CD4-positive, alpha-beta memory T cell (primary cell): ENCODE data around the gene PPP2R1A. TPM values are rescaled to one million over a fixed set of nuclear protein-coding genes. Genes with fewer than 3 reads are reported as not detected.

Experiments used
- CTCF ChIA-PET: fragments of 350-600 bp; sonication (Branson Sonifier 250); formaldehyde crosslinking; loops from one replicate; lab custom pipeline; 2021; ENCODE audit warnings: inconsistent platforms; ENCODE audit not compliant: partially characterized antibody; lab: Charles Lee
- POLR2A ChIA-PET: fragments of 350-600 bp; sonication (Branson Sonifier 250); formaldehyde crosslinking; loops from one replicate; lab custom pipeline; 2021; ENCODE audit not compliant: partially characterized antibody; lab: Charles Lee
- DNase-seq, 5 donors: peaks; one replicate each; pipeline versions ENCODE4 v3.0.0 to v3.0.0-alpha.2; 2020 to 2022; ENCODE audit warnings: mixed read lengths in 1 of 5
- H3K27ac ChIP-seq: one replicate; pipeline ENCODE4 v1.7.0; 2013; ENCODE audit warnings: low read depth, low read length
- H3K27me3 ChIP-seq: 2 replicates; pipeline ENCODE4 v1.7.0; 2013; ENCODE audit warnings: mild to moderate bottlenecking, low read length, moderate library complexity; ENCODE audit not compliant: insufficient read depth
- H3K36me3 ChIP-seq: 2 replicates; pipeline ENCODE4 v1.7.0; 2013; ENCODE audit warnings: mild to moderate bottlenecking, low read length, moderate library complexity; ENCODE audit not compliant: insufficient read depth
- H3K4me1 ChIP-seq: 2 replicates; pipeline ENCODE4 v1.7.0; 2013; ENCODE audit warnings: mild to moderate bottlenecking, low read length, moderate library complexity; ENCODE audit not compliant: insufficient read depth
- H3K4me3 ChIP-seq, 2 donors: one replicate each; pipeline ENCODE4 v1.7.0; 2013; ENCODE audit warnings: low read length in 2 of 2, mild to moderate bottlenecking in 1 of 2
- H3K9me3 ChIP-seq, 2 donors: one replicate each; pipeline ENCODE4 v1.7.0; 2013; ENCODE audit warnings: low read length in 2 of 2, control low read depth in 1 of 2; ENCODE audit not compliant: control insufficient read depth in 1 of 2
- H3K27ac Mint-ChIP-seq, 7 donors: one replicate each; pipeline ENCODE4 v1.8.0; 2020 to 2021; ENCODE audit warnings: mixed read lengths in 7 of 7, mild to moderate bottlenecking in 6 of 7, inconsistent platforms in 3 of 7, moderate library complexity in 3 of 7
- H3K27me3 Mint-ChIP-seq, 2 donors: one replicate each; pipeline ENCODE4 v1.8.0; 2020 to 2021; ENCODE audit warnings: mixed read lengths in 2 of 2
- H3K36me3 Mint-ChIP-seq, 2 donors: one replicate each; pipeline ENCODE4 v1.8.0; 2020 to 2021; ENCODE audit warnings: mixed read lengths in 2 of 2, inconsistent platforms in 1 of 2, mild to moderate bottlenecking in 1 of 2
- H3K4me1 Mint-ChIP-seq, 4 donors: one replicate each; pipeline ENCODE4 v1.8.0; 2020 to 2021; ENCODE audit warnings: mixed read lengths in 4 of 4, mild to moderate bottlenecking in 1 of 4
- H3K4me3 Mint-ChIP-seq, 8 donors: one replicate each; pipeline ENCODE4 v1.8.0; 2020 to 2021; ENCODE audit warnings: mixed read lengths in 8 of 8, mild to moderate bottlenecking in 7 of 8, moderate library complexity in 6 of 8, inconsistent platforms in 3 of 8
- H3K9me3 Mint-ChIP-seq, 8 donors: one replicate each; pipeline ENCODE4 v1.8.0; 2020 to 2021; ENCODE audit warnings: mixed read lengths in 8 of 8, mild to moderate bottlenecking in 5 of 8, inconsistent platforms in 3 of 8, moderate library complexity in 1 of 8
- intact Hi-C: fragments of 100-400 bp; cut with micrococcal nuclease; formaldehyde crosslinking; loops from one replicate; pipeline ENCODE4 v1.15.1; 2023
- polyA plus RNA-seq, 2 donors: library from polyadenylated mRNA; unstranded; fragments of 300-500 nt; fragmentation: Illumina TruSeq; gene quantifications; one replicate each; pipeline ENCODE4 v1.2.3, GENCODE V29; 2021
- total RNA-seq, 2 experiments: library from RNA; stranded (reverse); gene quantifications; one replicate each; pipeline ENCODE4 v1.2.3, GENCODE V29; 2021

Gene PPP2R1A
- total and polyA plus RNA-seq, 4 experiments from 2014 or later = 166 to 185 (median 177) TPM

GRCh38 chr19:52170863-52171320, 19.0 kb upstream of the PPP2R1A start:
- intact Hi-C loops = loop anchor here (1.0 to 2.0 kb wide), 3 partner anchors 18 to 520 kb away; partner anchors contain the start of gene ZNF616
- Histone ChIP-seq H3K4me3 (peak overlapping the region; percentile 90 to 93), H3K4me1 (peaks cover 25% of the 10 kb centered on the region), H3K27me3 (no peaks in the 10 kb centered on the region), H3K36me3 (peaks cover 8% of the 10 kb centered on the region), H3K27ac (peak overlapping the region; percentile 80), H3K9me3 (no peaks in the 10 kb centered on the region)
- DNase-seq = peak in 1 of 5 donors; percentile 39
- Mint-ChIP-seq H3K36me3 (peaks cover 36 to 41% of the 10 kb centered on the region in 2 donors), H3K4me1 (peaks cover 23 to 39% (median 35%) of the 10 kb centered on the region in 4 donors), H3K9me3 (peaks cover 0 to 7% (median 0%) of the 10 kb centered on the region in 8 donors), H3K27ac (peak overlapping the region; percentile 83 to 97 (median 97)), H3K4me3 (peak overlapping the region; percentile 89 to 99 (median 96)), H3K27me3 (no peaks in the 10 kb centered on the region)
- ChIA-PET CTCF (interaction anchor here (2.6 kb wide), 1 partner anchor 32 kb away, joined by 17 read pairs; the partner anchor contains the start of gene ZNF616), POLR2A (interaction anchor here (1.0 to 4.2 kb wide), 7 partner anchors 15 to 34 kb away, joined by 3 to 67 read pairs (median 4); partner anchors contain the start of genes PPP2R1A and ZNF616)

DNA sequence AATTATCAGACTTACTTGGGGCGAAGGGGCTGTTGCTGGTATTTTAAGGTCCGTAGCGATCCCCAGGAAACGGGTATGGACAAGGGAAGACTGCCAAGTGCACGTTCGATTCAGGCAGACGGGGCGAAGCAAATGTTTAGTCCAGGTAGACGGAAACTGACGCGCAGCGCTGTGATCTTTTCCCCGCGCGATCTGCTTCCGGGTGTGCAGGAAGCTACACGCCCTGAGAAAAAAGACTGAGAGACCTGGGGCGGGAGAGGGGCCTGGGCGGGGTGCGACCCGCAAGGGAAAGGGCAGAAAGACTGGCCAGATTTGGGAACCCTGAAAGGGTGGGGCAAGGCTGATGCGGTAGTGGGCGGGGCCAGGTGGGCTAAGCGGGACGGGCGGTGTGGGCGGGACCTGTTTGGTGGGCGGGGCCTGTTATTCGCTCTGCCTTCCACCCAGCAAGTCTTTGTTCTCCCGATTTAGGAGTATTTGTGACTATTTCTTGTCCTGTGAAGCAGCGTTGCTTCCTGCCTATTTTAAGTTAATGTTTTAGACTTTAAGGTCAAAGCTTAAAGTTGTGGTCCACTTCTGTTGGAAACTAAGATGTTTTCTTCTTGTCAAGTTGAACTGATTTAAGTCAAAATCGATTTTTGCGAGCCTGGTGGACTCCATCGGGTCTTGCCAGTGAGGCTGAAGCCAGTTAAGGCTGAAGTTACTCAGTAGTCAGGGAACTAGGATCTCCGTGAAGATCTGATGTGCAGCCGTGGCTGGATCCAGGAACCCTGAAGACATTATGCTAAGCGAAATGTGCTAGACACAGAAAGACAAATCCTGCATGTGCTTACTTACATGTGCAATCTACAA, 18.3 kb upstream of the PPP2R1A start, which contains the start of gene ZNF836:
ZNF836 (minus strand) TSS at position 301 of the 849 bp plus-strand sequence. CDS start 3,549 bp downstream, outside the sequence.
- Histone ChIP-seq H3K4me3 (peak within 1 kb of the TSS; percentile 90 to 93), H3K9me3 (no peaks in the 10 kb centered on the region), H3K27ac (peak within 1 kb of the TSS; percentile 80), H3K36me3 (peaks cover 8% of the 10 kb centered on the region), H3K27me3 (no peaks in the 10 kb centered on the region), H3K4me1 (peaks cover 25% of the 10 kb centered on the region)
- H3K27ac Mint-ChIP-seq = peak within 1 kb of the TSS; percentile 83 to 97 (median 97)
- peak; percentile 89 to 93 (median 92) for DNase-seq
- H3K4me1 Mint-ChIP-seq = peaks cover 23 to 39% (median 35%) of the 10 kb centered on the region in 4 donors
- peaks cover 36 to 41% of the 10 kb centered on the region in 2 donors for H3K36me3 Mint-ChIP-seq
- H3K4me3 Mint-ChIP-seq = peak within 1 kb of the TSS; percentile 89 to 99 (median 96)
- CTCF ChIA-PET = interaction anchor here (2.0 to 2.6 kb wide), 2 partner anchors 18 to 32 kb away, joined by 7 to 17 read pairs; partner anchors contain the start of genes PPP2R1A and ZNF616
- POLR2A ChIA-PET = interaction anchor here (0.6 to 4.2 kb wide), 9 partner anchors 14 to 123 kb away, joined by 3 to 67 read pairs (median 3); partner anchors contain the start of genes PPP2R1A, ZNF432 and ZNF616
- intact Hi-C loops = loop anchor here (1.0 to 2.0 kb wide), 3 partner anchors 18 to 519 kb away; partner anchors contain the start of gene ZNF616
- H3K9me3 Mint-ChIP-seq = peaks cover 0 to 7% (median 0%) of the 10 kb centered on the region in 8 donors
- H3K27me3 Mint-ChIP-seq = no peaks in the 10 kb centered on the region

DNA sequence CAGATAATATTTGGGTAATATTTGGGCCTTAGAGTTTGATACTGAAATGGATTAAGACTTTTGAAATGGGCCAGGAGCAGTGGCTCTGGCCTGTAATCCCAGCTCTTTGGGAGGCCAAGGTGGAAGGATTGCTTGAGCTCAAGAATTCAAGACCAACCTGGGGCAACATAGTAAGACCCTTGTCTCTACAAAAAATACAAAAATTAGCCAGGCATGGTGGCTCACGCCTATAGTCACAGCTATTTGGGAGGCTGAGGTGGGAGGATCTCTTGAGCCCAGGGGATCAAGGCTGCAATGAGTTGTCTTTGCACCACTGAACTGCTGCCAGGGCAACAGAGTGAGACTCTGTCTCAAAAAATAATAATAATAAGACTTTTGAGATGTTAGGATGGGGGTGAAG, 17.5 kb upstream of the PPP2R1A start:
- intact Hi-C loops = no loop called here
- no peaks in the 10 kb centered on the region for H3K27me3 ChIP-seq
- H3K9me3 ChIP-seq = no peaks in the 10 kb centered on the region
- Mint-ChIP-seq H3K27ac (peak overlapping the region; percentile 71 to 97 (median 95)), H3K4me3 (peak overlapping the region; percentile 89 to 99 (median 96)), H3K9me3 (peaks cover 0 to 5% (median 1%) of the 10 kb centered on the region in 8 donors), H3K36me3 (peaks cover 31 to 37% of the 10 kb centered on the region in 2 donors), H3K27me3 (no peaks in the 10 kb centered on the region), H3K4me1 (peaks cover 23 to 39% (median 35%) of the 10 kb centered on the region in 4 donors)
- no peak for DNase-seq
- H3K4me3 ChIP-seq = peak overlapping the region in 1 of 2 donors; percentile 93
- H3K4me1 ChIP-seq = peaks cover 25% of the 10 kb centered on the region
- POLR2A ChIA-PET = interaction anchor here (0.6 to 4.2 kb wide), 7 partner anchors 9 to 123 kb away, joined by 3 to 67 read pairs (median 4); partner anchors contain the start of genes PPP2R1A, ZNF432 and ZNF616
- CTCF ChIA-PET = interaction anchor here (2.0 to 2.6 kb wide), 2 partner anchors 17 to 33 kb away, joined by 7 to 17 read pairs; partner anchors contain the start of genes PPP2R1A and ZNF616
- peaks cover 8% of the 10 kb centered on the region for H3K36me3 ChIP-seq
- H3K27ac ChIP-seq = peak overlapping the region; percentile 80

- Mint-ChIP-seq H3K9me3 (peaks cover 0 to 3% (median 0%) of the 10 kb centered on the region in 8 donors), H3K4me1 (peaks cover 6 to 9% (median 8%) of the 10 kb centered on the region in 4 donors), H3K4me3 (no peak overlapping the region), H3K27me3 (no peaks in the 10 kb centered on the region), H3K36me3 (peaks cover 0 to under 1% of the 10 kb centered on the region in 2 donors), H3K27ac (peak overlapping the region in 1 of 7 donors; percentile 9)
- peaks cover 9% of the 10 kb centered on the region for H3K4me1 ChIP-seq
- H3K4me3 ChIP-seq = no peak overlapping the region
- H3K36me3 ChIP-seq = no peaks in the 10 kb centered on the region
- intact Hi-C loops = no loop called here
- no peak overlapping the region for H3K27ac ChIP-seq
- ChIA-PET POLR2A (interaction anchor here (1.4 kb wide), 1 partner anchor 13 kb away, joined by 5 read pairs; the partner anchor contains the start of gene PPP2R1A), CTCF (interaction anchor here (1.0 to 1.3 kb wide), 3 partner anchors 13 to 37 kb away, joined by 3 read pairs; partner anchors contain the start of gene ZNF616)
- DNase-seq = no peak
- no peaks in the 10 kb centered on the region for H3K9me3 ChIP-seq
- H3K27me3 ChIP-seq = no peaks in the 10 kb centered on the region
Measured at GRCh38 chr19:52176574-52176973, 13.3 kb upstream of the PPP2R1A start.

DNA sequence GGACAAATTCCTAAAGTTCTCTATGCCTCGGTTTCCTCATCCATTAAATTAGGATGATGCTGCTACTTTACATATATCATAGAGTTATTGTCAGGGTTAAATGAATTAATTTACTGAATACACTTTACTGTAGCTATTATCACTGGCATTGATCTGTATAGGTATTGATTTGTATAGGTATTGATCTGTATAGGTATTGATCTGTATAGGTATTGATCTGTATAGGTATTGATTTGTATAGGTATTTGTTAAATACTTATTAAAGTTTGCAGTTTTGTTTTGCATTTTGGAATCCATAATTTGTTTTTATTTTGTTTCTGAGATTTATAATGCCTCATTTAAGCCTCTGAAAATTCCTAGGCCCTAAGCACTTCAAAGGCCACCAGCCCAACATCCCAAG, 2.4 kb upstream of the PPP2R1A start:
- Mint-ChIP-seq H3K4me1 (peaks cover 17 to 37% (median 24%) of the 10 kb centered on the region in 4 donors), H3K27ac (peak overlapping the region in 2 of 7 donors; percentile 47 to 80), H3K27me3 (no peaks in the 10 kb centered on the region), H3K36me3 (peaks cover 8 to 12% of the 10 kb centered on the region in 2 donors), H3K9me3 (peaks cover 0 to 2% (median 0%) of the 10 kb centered on the region in 8 donors), H3K4me3 (peak overlapping the region in 1 of 8 donors; percentile 28)
- DNase-seq = no peak
- H3K36me3 ChIP-seq = peaks cover under 1% of the 10 kb centered on the region
- ChIA-PET CTCF (no interaction called here), POLR2A (no interaction called here)
- H3K4me3 ChIP-seq = no peak overlapping the region
- no peak overlapping the region for H3K27ac ChIP-seq
- no peaks in the 10 kb centered on the region for H3K9me3 ChIP-seq
- no peaks in the 10 kb centered on the region for H3K27me3 ChIP-seq
- intact Hi-C loops = no loop called here
- peaks cover 28% of the 10 kb centered on the region for H3K4me1 ChIP-seq

DNA sequence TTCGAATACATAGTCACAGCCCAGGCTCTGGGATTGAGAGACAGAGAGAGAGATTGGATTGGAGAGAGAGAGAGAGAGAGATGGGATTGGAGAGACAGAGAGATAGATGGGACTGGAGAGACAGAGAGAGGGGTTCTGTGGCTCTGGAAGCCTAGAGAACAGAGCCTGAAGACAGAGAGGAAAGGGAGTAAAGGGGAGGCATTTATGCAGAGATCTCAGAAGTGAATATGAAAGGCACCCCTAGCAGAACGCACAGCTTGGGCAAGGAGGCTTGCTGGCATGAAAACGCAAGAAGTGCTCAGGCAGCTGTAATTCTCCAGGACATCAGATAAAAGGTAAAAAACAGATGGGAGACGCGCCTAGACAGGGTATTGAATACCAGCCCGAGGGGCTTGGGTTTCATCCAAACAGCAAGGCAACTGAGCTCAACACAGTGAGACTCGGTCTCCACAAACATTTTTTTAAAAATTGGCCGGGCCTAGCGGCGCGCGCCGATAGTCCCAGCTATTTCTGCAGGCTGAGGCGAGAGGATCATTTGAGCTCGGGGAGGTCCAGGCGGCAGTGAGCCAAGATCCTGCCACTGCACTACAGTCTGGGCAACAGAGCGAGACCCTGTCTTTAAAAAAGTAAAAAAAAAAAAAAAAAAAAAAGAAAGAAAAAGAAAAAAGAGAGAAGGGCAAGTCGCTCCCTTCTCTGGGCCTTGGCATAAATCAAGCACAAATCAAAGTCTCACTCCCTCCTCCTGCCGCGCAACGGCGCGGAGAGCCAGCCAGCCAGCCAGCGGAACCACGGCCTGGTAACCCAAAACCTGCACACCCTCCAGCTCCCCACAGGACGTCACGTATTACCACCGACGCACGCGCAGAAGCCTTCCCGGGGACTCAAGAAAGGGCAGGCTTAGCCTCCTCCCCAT, 774 bp upstream of the PPP2R1A start:
- peak overlapping the region; percentile 67 for H3K27ac ChIP-seq
- peaks cover 44% of the 10 kb centered on the region for H3K4me1 ChIP-seq
- no peaks in the 10 kb centered on the region for H3K9me3 ChIP-seq
- peaks cover 26 to 50% (median 35%) of the 10 kb centered on the region in 4 donors for H3K4me1 Mint-ChIP-seq
- CTCF ChIA-PET = interaction anchor here (0.6 to 1.7 kb wide), 8 partner anchors 9 to 51 kb away, joined by 3 to 9 read pairs (median 6); partner anchors contain the start of gene ZNF616
- peaks cover 10% of the 10 kb centered on the region for H3K36me3 ChIP-seq
- peaks cover 12 to 20% of the 10 kb centered on the region in 2 donors for H3K36me3 Mint-ChIP-seq
- H3K27ac Mint-ChIP-seq = peak overlapping the region; percentile 92 to 100 (median 99)
- POLR2A ChIA-PET = interaction anchor here (0.6 to 3.4 kb wide), 25 partner anchors 9 to 1332 kb away, joined by 3 to 67 read pairs (median 4); partner anchors contain the start of genes ZNF432, ZNF613, ZNF615 and ZNF616
- no peaks in the 10 kb centered on the region for H3K27me3 Mint-ChIP-seq
- H3K9me3 Mint-ChIP-seq = peaks cover 0 to 2% (median 0%) of the 10 kb centered on the region in 8 donors
- DNase-seq = peak in 1 of 5 donors; percentile 11
- H3K27me3 ChIP-seq = no peaks in the 10 kb centered on the region
- H3K4me3 Mint-ChIP-seq = peak overlapping the region; percentile 94 to 99 (median 98)
- intact Hi-C loops = loop anchor here (1.0 kb wide), 5 partner anchors 18 to 914 kb away; partner anchors contain the start of genes ZNF160, ZNF766, ZNF836 and ZNF841
- peak overlapping the region; percentile 53 to 63 for H3K4me3 ChIP-seq
